ENCODE results near the gene HDAC7. TPM values are rescaled to one million over a fixed set of nuclear protein-coding genes. Genes with fewer than 3 reads are reported as not detected.

HDAC7 gene
- total and polyA plus RNA-seq, 7 donors: 11.0 to 27.8 (median 22.2) TPM

- Histone ChIP-seq H3K27ac (peak overlapping the region; percentile 89), H3K36me3 (ENCODE audit: insufficient read depth in 1 of 2, low read depth in 1 of 2) (no peaks in the 10 kb centered on the region), H3K4me3 (peak overlapping the region; percentile 98), H3K9me3 (no peaks in the 10 kb centered on the region), H3K4me1 (peaks cover 43% of the 10 kb centered on the region), H3K27me3 (ENCODE audit: insufficient read depth in 3 of 3, low read length in 2 of 3) (no peaks in the 10 kb centered on the region)
- DNase-seq (no peak), ATAC-seq (no peak)
- TF ChIP-seq CTCF (IDR thresholded peaks at IDR 0.05): no peak
- 12 to 14% (median 13%) methylated on average over 17 of the region's 17 CpGs for whole genome bisulfite sequencing, 3 donors
- intact Hi-C loops (cut with DNase I): no loop called here
These were observed 47.0 kb downstream of the HDAC7 start for GRCh38 chr12:47772738-47773061.

- DNase-seq (peak in 1 of 2 donors; percentile 34), ATAC-seq (no peak)
- no peak overlapping the region for H3K27ac ChIP-seq
- H3K36me3 ChIP-seq (ENCODE audit: insufficient read depth in 1 of 2, low read depth in 1 of 2): no peaks in the 10 kb centered on the region
- 74 to 79% (median 78%) methylated on average over 13 of the region's 13 CpGs for WGBS, 3 donors
- peaks cover 38% of the 10 kb centered on the region for H3K4me1 ChIP-seq
- TF ChIP-seq CTCF (IDR thresholded peaks at IDR 0.05): no peak
- intact Hi-C loops (cut with DNase I): no loop called here
- no peaks in the 10 kb centered on the region for H3K9me3 ChIP-seq
- H3K4me3 ChIP-seq: peak overlapping the region; percentile 98
- H3K27me3 ChIP-seq (ENCODE audit: insufficient read depth in 3 of 3, low read length in 2 of 3): no peaks in the 10 kb centered on the region
These were observed 47.5 kb downstream of the HDAC7 start for GRCh38 chr12:47772094-47772660.

- Histone ChIP-seq H3K27me3 (ENCODE audit: insufficient read depth in 3 of 3, low read length in 2 of 3) (no peaks in the 10 kb centered on the region), H3K36me3 (ENCODE audit: insufficient read depth in 1 of 2, low read depth in 1 of 2) (no peaks in the 10 kb centered on the region), H3K4me1 (peaks cover 29% of the 10 kb centered on the region), H3K27ac (no peak overlapping the region), H3K4me3 (no peak overlapping the region), H3K9me3 (no peaks in the 10 kb centered on the region)
- intact Hi-C loops (cut with DNase I): no loop called here
- WGBS, 3 donors: 91 to 93% (median 91%) methylated on average over 6 of the region's 6 CpGs
- TF ChIP-seq CTCF (IDR thresholded peaks at IDR 0.05): no peak
- no peak for DNase-seq
- no peak for ATAC-seq
These were observed 48.4 kb downstream of the HDAC7 start for GRCh38 chr12:47771304-47771703.

GRCh38 chr12:47770086-47770726, 49.5 kb downstream of the HDAC7 start:
- intact Hi-C loops (cut with DNase I): no loop called here
- Histone ChIP-seq H3K9me3 (no peaks in the 10 kb centered on the region), H3K27ac (no peak overlapping the region), H3K36me3 (ENCODE audit: insufficient read depth in 1 of 2, low read depth in 1 of 2) (no peaks in the 10 kb centered on the region), H3K27me3 (ENCODE audit: insufficient read depth in 3 of 3, low read length in 2 of 3) (no peaks in the 10 kb centered on the region), H3K4me3 (no peak overlapping the region), H3K4me1 (peaks cover 18% of the 10 kb centered on the region)
- TF ChIP-seq CTCF (IDR thresholded peaks at IDR 0.05): no peak
- WGBS, 3 donors: 79 to 89% (median 88%) methylated on average over 3 of the region's 3 CpGs
- no peak for ATAC-seq
- DNase-seq: no peak
